Stimulated activated memory B cell treated with anti-CD40 and anti-IgM and Interleukin-4, amounts not matched to agents 10 μg/mL and 1 μg/mL and 100 μg/mL, for 72 hours (primary cell): ENCODE data around the gene BPIFB3.
"Not testable (repeated sequence)": the region's sequence is repeated elsewhere in the genome, so short reads cannot be mapped to it uniquely, and the experiment has no call there.

Experiments
- ATAC-seq: fragments of 150-1000 bp; cut with Tn5 transposase; 2 replicates; pipeline ENCODE4 v1.10.0; 2021
- H3K27ac Mint-ChIP-seq: one replicate; pipeline ENCODE4 v1.8.0; 2022; ENCODE audit warnings: mild to moderate bottlenecking, mixed read lengths
- H3K27me3 Mint-ChIP-seq: one replicate; pipeline ENCODE4 v1.8.0; 2022; ENCODE audit warnings: mixed read lengths
- H3K36me3 Mint-ChIP-seq: one replicate; pipeline ENCODE4 v1.8.0; 2022; ENCODE audit warnings: mixed read lengths
- H3K4me1 Mint-ChIP-seq: one replicate; pipeline ENCODE4 v1.8.0; 2022; ENCODE audit warnings: mixed read lengths
- H3K4me3 Mint-ChIP-seq: one replicate; pipeline ENCODE4 v1.8.0; 2022; ENCODE audit warnings: mild to moderate bottlenecking, moderate library complexity, mixed read lengths
- H3K9me3 Mint-ChIP-seq: one replicate; pipeline ENCODE4 v1.8.0; 2022; ENCODE audit warnings: mixed read lengths

BPIFB3 gene

DNA sequence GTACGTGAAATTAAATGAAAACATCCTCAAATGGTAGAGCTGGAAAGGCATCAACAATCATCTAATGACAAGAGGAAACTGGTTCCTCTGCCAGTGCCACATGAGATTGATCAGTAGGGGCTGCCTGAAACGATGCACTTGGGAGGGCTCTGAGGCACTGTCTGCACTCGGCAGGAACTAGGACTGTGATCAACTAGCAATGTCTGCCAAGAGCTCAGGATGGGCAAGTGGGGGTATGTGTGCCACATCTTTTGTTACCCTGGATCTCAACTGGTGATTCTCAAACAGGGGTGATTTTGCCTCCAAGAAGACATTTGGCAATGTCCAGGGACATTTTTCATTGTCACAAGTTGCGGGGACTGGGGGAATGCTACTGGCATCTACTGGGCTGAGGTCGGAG is 20.3 kb upstream of the BPIFB3 start:
- H3K4me1 Mint-ChIP-seq = no peaks in the 10 kb centered on the region
- peaks cover 14% of the 10 kb centered on the region for H3K9me3 Mint-ChIP-seq
- H3K36me3 Mint-ChIP-seq = no peaks in the 10 kb centered on the region
- H3K27ac Mint-ChIP-seq = no peak overlapping the region
- ATAC-seq = no peak
- no peak overlapping the region for H3K4me3 Mint-ChIP-seq
- H3K27me3 Mint-ChIP-seq = peaks cover 17% of the 10 kb centered on the region

DNA sequence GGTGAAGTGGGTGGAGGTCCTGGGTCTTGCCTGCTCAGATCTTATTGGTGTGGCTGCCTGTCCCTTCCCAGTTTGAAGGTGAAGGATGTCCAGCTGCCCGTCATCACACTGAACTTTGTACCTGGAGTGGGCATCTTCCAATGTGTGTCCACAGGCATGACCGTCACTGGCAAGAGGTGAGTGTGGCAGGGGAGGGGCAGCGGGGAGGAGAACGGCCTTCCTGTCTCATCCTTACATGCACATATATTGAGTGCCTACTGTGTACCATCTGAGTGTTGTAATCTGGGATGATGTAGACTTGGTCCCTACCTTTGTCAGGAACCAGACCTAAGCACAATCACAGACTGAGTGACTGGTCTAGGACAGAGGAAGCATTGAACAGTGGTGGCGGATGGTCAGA is 19.6 kb upstream of the BPIFB3 start:
- ATAC-seq = no peak
- Mint-ChIP-seq H3K4me1 (no peaks in the 10 kb centered on the region), H3K36me3 (no peaks in the 10 kb centered on the region), H3K4me3 (no peak overlapping the region), H3K27ac (no peak overlapping the region), H3K27me3 (peaks cover 22% of the 10 kb centered on the region), H3K9me3 (peaks cover 16% of the 10 kb centered on the region)

DNA sequence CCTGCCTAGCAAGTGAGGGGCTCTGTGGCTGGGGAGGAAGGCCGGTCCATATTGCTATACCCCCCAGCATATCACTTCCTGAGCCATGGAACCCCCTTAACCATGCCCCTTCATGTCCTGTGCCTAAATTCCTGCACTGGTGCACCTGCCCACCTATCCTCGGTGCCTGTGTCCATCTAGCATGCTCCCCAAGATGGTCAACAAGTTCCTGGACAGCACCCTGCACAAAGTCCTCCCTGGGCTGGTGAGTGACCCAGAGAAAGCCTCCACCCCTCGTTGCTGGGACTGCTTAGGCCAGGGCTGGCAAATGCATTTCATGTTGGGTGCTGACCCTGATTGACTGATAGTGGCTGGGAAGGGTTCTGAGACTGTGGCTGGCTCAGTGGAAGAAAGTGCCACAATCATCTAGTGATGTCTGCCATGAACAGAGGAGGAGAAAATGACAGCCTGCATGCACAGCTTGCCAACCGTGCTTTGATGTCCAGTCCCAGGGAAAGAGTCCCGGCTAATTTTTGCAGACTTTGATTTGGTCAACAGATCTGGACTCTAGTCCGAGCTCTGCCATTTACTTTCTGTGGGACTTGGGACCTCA is 18.7 kb upstream of the BPIFB3 start:
- no peak for ATAC-seq
- Mint-ChIP-seq H3K4me3 (no peak overlapping the region), H3K9me3 (peaks cover 16% of the 10 kb centered on the region), H3K27ac (no peak overlapping the region), H3K27me3 (peaks cover 22% of the 10 kb centered on the region), H3K36me3 (no peaks in the 10 kb centered on the region), H3K4me1 (no peaks in the 10 kb centered on the region)

DNA sequence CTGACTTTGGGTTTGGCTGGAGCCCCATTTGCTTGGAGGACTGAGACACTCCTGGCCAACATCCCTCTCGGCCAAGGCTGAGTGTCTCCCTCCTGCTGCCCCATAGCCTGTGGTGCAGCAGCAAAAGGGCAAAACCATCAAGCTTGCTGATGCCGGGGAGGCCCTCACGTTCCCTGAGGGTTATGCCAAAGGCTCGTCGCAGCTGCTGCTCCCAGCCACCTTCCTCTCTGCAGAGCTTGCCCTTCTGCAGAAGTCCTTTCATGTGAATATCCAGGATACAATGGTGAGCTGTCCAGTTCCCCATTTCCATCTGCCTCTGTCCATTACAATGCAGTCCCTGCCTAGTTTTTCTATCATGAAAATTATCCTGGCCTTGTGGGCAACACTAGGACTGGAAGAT is 16.2 kb upstream of the BPIFB3 start:
- H3K36me3 Mint-ChIP-seq = no peaks in the 10 kb centered on the region
- no peak overlapping the region for H3K4me3 Mint-ChIP-seq
- no peak overlapping the region for H3K27ac Mint-ChIP-seq
- H3K9me3 Mint-ChIP-seq = peaks cover 16% of the 10 kb centered on the region
- H3K27me3 Mint-ChIP-seq = peaks cover 19% of the 10 kb centered on the region
- ATAC-seq = no peak
- no peaks in the 10 kb centered on the region for H3K4me1 Mint-ChIP-seq

DNA sequence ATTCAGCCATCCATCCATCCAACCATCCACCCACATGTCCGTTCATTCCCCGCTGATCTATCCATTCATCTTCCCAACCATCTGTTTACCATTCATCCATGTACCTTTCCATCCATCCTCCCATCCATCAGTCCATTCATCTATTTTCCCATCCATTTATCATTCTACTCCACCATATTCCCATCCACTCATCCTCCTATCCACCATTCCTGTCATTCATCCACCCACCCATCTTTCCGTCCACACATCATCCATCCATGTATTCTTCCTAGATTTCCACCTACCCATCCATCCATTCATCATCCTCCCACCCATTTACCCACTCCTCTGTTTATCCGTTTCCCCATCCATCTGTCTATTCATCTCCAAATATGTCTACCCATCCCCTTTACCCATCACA is 15.5 kb upstream of the BPIFB3 start:
- Mint-ChIP-seq H3K27me3 (peaks cover 12% of the 10 kb centered on the region), H3K9me3 (peaks cover 10% of the 10 kb centered on the region)

DNA sequence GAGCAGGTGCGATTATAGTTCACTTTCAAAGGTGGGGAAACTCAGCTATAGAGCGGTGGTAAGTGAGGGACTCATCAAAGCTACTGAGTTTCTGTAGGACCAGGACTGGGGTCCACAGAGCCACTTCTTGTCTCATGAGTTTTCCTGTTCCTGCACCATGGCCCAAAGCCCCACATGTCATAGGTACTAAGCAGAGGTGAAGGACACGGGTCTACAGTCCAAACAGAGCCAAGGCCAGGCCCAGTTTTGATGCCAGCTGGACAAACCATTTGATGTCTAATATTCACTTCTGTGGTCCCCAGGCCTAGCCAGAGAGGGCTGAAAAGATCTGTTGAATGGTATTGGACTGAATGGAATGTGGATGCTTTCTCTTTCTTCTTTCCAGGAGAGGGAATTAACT is 11.3 kb upstream of the BPIFB3 start:
- no peak overlapping the region for H3K27ac Mint-ChIP-seq
- no peaks in the 10 kb centered on the region for H3K36me3 Mint-ChIP-seq

More for the DNA sequence above, 15.5 kb upstream of the BPIFB3 start:
- ATAC-seq = no peak
- Mint-ChIP-seq H3K4me3 (no peak overlapping the region), H3K36me3 (no peaks in the 10 kb centered on the region), H3K27ac (no peak overlapping the region), H3K4me1 (no peaks in the 10 kb centered on the region)

DNA sequence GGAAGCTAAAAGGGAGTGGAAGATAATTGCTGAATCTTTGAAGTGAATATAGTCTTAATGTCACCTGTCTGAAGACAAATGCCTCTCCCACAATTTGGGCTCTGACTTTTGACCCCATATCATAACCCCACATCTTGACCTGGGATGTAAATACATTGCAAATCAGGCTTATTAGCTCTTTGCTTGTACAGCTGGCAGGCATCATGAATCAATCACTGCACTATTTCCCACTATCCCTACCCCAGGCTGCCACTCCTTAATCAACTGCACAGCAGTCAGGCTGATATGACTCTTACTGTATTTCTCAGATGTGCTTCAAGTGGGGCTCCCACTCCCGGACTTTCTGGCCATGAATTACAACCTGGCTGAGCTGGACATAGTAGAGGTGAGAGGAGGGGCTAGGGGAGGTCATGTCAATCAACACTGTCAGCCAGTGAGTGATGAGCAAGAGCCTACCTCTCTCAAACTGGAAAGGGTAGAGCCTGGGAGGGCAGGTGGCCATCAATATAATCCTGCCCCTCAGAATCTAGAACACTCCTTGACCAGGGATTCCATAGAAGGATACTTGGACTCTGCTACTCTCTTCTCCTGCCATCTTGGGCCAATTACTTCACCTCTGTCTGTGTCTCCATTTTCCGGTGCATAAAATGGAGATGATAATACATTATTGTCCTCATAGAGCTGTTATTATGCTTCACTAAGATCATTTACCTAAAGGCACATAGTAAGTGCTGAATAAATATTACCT is 10.5 kb upstream of the BPIFB3 start:
- Mint-ChIP-seq H3K4me1 (no peaks in the 10 kb centered on the region), H3K27me3 (peaks cover 7% of the 10 kb centered on the region), H3K4me3 (no peak overlapping the region), H3K27ac (no peak overlapping the region), H3K9me3 (peaks cover 12% of the 10 kb centered on the region), H3K36me3 (no peaks in the 10 kb centered on the region)
- ATAC-seq = no peak

More for the DNA sequence above, 11.3 kb upstream of the BPIFB3 start:
- Mint-ChIP-seq H3K4me3 (no peak overlapping the region), H3K4me1 (no peaks in the 10 kb centered on the region), H3K27me3 (peaks cover 12% of the 10 kb centered on the region), H3K9me3 (peaks cover 16% of the 10 kb centered on the region)
- no peak for ATAC-seq

DNA sequence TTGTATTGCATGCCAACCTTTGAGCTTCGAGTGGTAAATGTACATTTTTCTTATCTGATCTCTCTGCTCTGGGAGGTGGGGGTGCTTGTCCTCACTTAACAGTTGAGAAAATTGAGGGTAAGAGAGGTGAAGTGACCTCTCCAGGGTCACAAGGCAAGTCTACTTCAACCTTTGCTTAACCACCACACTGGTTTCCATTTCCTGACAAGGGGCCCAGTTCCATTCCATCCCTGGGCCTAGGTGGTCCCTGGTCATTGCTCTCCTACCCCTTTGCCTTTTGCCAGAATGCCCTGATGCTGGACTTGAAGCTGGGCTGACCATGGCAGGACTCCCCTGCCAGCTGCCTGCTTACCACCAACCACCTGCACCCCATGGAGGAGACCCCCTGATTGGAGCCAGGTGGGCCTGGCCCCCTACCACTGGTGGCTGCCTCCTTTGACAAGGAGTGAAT is 9.9 kb upstream of the BPIFB3 start:
- Mint-ChIP-seq H3K36me3 (no peaks in the 10 kb centered on the region), H3K27me3 (peaks cover 1% of the 10 kb centered on the region), H3K4me3 (no peak overlapping the region), H3K4me1 (no peaks in the 10 kb centered on the region), H3K9me3 (peaks cover 8% of the 10 kb centered on the region), H3K27ac (no peak overlapping the region)
- ATAC-seq = no peak

DNA sequence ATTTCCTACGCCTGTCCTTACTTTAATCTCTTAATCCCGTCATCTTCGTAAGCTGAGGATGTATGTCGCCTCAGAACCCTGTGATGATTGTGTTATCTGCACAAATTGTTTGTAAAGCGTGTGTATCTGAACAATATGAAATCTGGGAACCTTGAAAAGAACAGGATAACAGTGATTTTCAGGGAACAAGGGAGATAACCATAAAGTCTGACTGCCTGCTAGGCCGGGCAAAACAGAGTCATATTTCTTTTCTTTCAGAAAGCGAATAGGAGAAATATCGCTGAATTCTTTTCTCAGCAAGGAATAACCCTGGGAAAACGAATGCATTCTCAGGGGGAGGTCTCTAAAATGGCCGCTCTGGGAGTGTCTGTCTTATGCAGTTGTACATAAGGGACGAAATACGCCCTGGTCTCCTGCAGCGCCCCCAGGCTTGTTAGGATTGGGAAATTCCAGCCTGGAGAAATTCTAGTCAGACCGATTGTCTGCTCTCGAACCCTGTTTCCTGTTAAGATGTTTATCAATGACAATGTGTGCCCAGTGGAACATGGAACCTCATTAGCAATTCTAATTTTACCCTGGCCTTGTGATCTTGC is 8.5 kb upstream of the BPIFB3 start:
- not testable (repeated sequence) for H3K27ac Mint-ChIP-seq, H3K36me3 Mint-ChIP-seq, H3K4me3 Mint-ChIP-seq, H3K9me3 Mint-ChIP-seq, H3K27me3 Mint-ChIP-seq, H3K4me1 Mint-ChIP-seq, ATAC-seq

DNA sequence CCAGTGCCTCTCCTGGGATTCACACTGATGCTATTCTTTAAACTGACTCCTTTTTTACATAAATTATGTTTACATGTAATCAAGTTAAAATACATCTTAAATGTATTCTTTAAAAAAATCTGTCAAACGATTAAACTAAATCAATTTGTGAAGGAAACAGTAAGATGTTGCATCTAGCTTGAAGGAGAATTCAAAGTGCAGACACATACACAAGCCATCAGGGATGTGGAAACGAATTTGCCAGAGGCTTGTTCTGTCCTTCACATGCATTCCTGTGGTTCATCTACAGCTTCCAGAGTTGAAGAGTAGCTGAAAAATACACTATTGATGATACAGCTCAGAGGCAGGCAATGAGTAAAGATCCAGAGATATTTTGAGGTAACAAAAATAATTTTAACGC is 7.3 kb upstream of the BPIFB3 start:
- H3K9me3 Mint-ChIP-seq = peaks cover 8% of the 10 kb centered on the region
- H3K4me3 Mint-ChIP-seq = no peak overlapping the region
- no peak overlapping the region for H3K27ac Mint-ChIP-seq
- no peaks in the 10 kb centered on the region for H3K27me3 Mint-ChIP-seq
- no peaks in the 10 kb centered on the region for H3K4me1 Mint-ChIP-seq
- H3K36me3 Mint-ChIP-seq = no peaks in the 10 kb centered on the region
- ATAC-seq = no peak

DNA sequence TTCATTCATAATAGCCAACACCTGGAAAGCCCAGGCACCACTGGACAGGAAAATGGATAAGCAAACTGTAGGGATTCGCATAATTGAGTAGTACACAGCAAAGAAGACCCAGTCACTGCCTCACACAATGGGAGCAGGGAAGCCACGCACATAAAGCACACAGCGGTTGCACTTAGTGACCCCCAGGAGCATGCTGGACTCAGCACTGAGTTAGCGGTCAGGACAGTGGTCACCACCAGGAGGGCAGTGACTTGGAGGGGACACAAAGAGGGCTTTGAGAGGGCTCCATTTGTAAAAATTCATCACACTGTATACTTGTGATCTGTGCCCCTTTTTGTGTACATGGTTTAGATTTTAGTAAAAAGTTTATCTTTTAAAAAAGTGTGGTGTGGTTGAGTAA is 2.4 kb upstream of the BPIFB3 start:
- H3K4me3 Mint-ChIP-seq = no peak overlapping the region
- no peaks in the 10 kb centered on the region for H3K36me3 Mint-ChIP-seq
- no peaks in the 10 kb centered on the region for H3K9me3 Mint-ChIP-seq
- no peak for ATAC-seq
- H3K27me3 Mint-ChIP-seq = no peaks in the 10 kb centered on the region
- no peaks in the 10 kb centered on the region for H3K4me1 Mint-ChIP-seq
- no peak overlapping the region for H3K27ac Mint-ChIP-seq

DNA sequence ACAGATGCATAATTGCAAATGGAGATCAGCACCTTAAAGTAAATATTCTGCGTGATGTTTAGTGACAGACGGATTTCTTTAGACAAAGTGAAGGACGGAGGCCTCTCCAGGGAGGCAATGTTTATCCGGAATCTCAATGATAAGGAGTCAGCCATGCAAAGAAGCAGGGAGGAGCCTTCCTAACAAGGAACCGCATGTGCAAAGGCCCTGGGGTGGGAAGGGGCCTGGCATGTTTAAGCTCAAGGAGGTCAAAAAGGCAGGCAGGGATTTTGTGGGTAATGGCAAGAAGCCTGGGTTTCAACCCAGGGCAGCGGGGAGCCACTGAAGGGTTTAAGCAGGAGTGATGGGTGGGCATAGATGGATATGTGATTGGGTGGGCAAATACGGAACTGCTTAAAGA is 678 bp downstream of the BPIFB3 start:
- ATAC-seq = no peak
- Mint-ChIP-seq H3K9me3 (no peaks in the 10 kb centered on the region), H3K4me3 (no peak overlapping the region), H3K27ac (no peak overlapping the region), H3K4me1 (no peaks in the 10 kb centered on the region), H3K36me3 (no peaks in the 10 kb centered on the region), H3K27me3 (no peaks in the 10 kb centered on the region)

DNA sequence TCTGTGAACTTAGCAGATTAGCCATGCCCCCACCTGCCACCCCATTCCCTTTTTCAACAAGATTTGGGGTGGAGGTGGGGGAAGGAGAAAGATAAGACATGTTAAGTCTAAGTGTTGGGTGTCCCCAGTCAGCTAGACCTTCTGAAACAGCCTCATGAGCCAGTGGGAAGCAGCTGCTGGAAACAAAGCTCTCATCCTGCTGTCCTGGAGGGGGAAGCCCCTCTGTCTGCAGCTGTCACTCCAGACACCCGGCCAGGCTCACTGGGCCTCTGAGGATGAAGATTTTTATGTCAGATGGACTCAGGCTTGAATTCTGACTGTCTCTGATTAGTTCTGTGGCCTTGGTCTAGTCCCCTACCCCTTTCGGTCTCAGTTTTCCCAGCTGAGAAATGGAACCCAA is 1.1 kb downstream of the BPIFB3 start:
- no peaks in the 10 kb centered on the region for H3K27me3 Mint-ChIP-seq
- no peak overlapping the region for H3K4me3 Mint-ChIP-seq
- H3K4me1 Mint-ChIP-seq = no peaks in the 10 kb centered on the region
- H3K9me3 Mint-ChIP-seq = no peaks in the 10 kb centered on the region
- no peak overlapping the region for H3K27ac Mint-ChIP-seq
- no peak for ATAC-seq
- H3K36me3 Mint-ChIP-seq = no peaks in the 10 kb centered on the region

DNA sequence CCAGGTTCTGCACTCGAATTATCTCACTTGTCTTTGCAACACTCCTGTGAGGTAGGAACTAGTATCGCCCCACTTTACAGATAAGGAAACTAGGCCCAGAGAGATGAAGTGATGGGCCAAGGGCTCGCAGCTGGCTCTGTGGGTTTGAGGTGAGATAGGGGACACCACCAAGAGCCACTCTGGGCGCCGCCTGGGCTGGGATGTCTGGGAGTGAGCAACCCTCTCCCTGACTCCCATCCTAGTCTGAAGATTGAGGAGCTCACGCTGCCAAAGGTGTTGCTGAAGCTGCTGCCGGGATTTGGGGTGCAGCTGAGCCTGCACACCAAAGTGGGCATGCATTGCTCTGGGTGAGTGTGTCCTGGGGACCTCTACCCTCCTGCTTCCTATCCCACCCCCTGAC is 5.4 kb downstream of the BPIFB3 start:
- Mint-ChIP-seq H3K27me3 (no peaks in the 10 kb centered on the region), H3K4me3 (no peak overlapping the region), H3K9me3 (no peaks in the 10 kb centered on the region), H3K27ac (no peak overlapping the region), H3K4me1 (no peaks in the 10 kb centered on the region), H3K36me3 (no peaks in the 10 kb centered on the region)
- ATAC-seq = no peak

DNA sequence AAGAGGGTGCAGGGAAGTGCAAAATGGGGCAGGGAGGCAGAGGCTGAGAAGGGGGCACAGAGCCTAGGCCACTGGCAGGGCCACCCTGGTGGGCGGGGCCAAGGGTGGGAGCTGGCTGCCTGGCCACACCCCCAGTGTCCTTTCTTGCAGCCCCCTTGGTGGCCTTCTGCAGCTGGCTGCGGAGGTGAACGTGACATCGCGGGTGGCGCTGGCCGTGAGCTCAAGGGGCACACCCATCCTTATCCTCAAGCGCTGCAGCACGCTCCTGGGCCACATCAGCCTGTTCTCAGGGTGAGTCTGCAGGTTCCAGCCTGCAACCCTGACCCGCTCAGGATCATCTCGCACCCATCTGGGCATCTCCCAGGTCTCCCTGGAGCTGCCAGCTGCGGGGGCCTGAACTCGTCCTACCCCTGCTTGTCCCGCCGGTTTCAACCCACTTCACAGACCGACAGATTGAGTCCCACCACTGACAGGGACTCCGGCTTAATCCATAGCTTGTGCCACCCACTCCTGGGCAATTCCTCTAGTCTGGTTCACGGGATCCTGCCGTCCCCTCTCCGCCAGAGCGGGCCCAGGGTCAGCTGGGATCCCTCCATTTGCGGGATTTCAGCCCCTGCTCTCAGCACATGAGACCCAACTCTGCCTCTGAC is 6.2 kb downstream of the BPIFB3 start:
- ATAC-seq = no peak
- Mint-ChIP-seq H3K36me3 (no peaks in the 10 kb centered on the region), H3K4me1 (no peaks in the 10 kb centered on the region), H3K27me3 (no peaks in the 10 kb centered on the region), H3K27ac (no peak overlapping the region), H3K9me3 (no peaks in the 10 kb centered on the region), H3K4me3 (no peak overlapping the region)

DNA sequence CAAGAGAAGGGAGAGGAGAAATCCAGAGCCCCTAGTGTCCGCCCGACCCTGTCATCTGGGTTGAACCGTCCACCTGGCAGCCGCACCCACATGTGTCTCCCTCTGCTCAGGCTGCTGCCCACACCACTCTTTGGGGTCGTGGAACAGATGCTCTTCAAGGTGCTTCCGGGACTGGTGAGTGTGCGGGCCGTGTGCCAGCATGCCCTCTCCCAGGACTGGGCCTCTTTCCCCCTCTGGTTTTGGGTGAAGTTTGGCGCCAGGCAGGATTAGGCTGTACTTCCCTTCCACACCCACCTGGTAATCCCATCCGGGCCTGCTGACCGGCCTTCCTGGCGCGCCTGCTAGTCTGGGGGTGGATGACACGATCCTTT is 7.9 kb downstream of the BPIFB3 start:
- Mint-ChIP-seq H3K4me3 (no peak overlapping the region), H3K36me3 (no peaks in the 10 kb centered on the region), H3K9me3 (no peaks in the 10 kb centered on the region), H3K27ac (no peak overlapping the region), H3K4me1 (no peaks in the 10 kb centered on the region), H3K27me3 (no peaks in the 10 kb centered on the region)
- no peak for ATAC-seq
